GM18508 (cell line): ENCODE data around the gene NAXE.
"Not testable (repeated sequence)": the region's sequence is repeated elsewhere in the genome, so short reads cannot be mapped to it uniquely, and the experiment has no call there.

Experiments used
- ATAC-seq: cut with Tn5 transposase; IDR thresholded peaks from one replicate; pipeline ENCODE4 v1.9.1; 2021; ENCODE audit warnings: moderate number of reproducible peaks; ENCODE audit not compliant: insufficient read depth, unreplicated experiment

Gene NAXE

GRCh38 chr1:156592158-156592909 is 758 bp downstream of the NAXE start:
- ATAC-seq, result no peak

GRCh38 chr1:156592910-156593660 is 1.5 kb downstream of the NAXE start:
- no peak for ATAC-seq

- ATAC-seq, result no peak
These were observed 2.0 kb downstream of the NAXE start for GRCh38 chr1:156593661-156593989.

GRCh38 chr1:156594190-156594589 is 2.6 kb downstream of the NAXE start:
- ATAC-seq, result no peak

- ATAC-seq, result no peak
These were observed 3.4 kb downstream of the NAXE start for GRCh38 chr1:156595016-156595415.

GRCh38 chr1:156596426-156596825 is 4.8 kb downstream of the NAXE start:
- no peak for ATAC-seq

- ATAC-seq, result no peak
These were observed 6.5 kb downstream of the NAXE start for GRCh38 chr1:156598125-156598524.

- ATAC-seq, result no peak
These were observed 7.3 kb downstream of the NAXE start for GRCh38 chr1:156598731-156599432.

- no peak for ATAC-seq
These were observed 8.2 kb downstream of the NAXE start for GRCh38 chr1:156599811-156600210.

- no peak for ATAC-seq
These were observed 9.2 kb downstream of the NAXE start for GRCh38 chr1:156600733-156601121.

- ATAC-seq, result no peak
These were observed 9.7 kb downstream of the NAXE start, which contains the start of gene GPATCH4 for GRCh38 chr1:156601122-156601830. GPATCH4 (minus strand) TSS chr1:156601479.

- no peak for ATAC-seq
These were observed 10.3 kb downstream of the NAXE start for GRCh38 chr1:156601892-156602291.

GRCh38 chr1:156602557-156602993 is 11.0 kb downstream of the NAXE start:
- ATAC-seq, result no peak

- ATAC-seq, result not testable (repeated sequence)
These were observed 15.8 kb downstream of the NAXE start for GRCh38 chr1:156607344-156607743.

- no peak for ATAC-seq
These were observed 16.6 kb downstream of the NAXE start for GRCh38 chr1:156608036-156608674.

GRCh38 chr1:156608981-156609380 is 17.4 kb downstream of the NAXE start:
- ATAC-seq, result no peak

GRCh38 chr1:156610072-156610471 is 18.5 kb downstream of the NAXE start:
- not testable (repeated sequence) for ATAC-seq

GRCh38 chr1:156612666-156613065 is 21.1 kb downstream of the NAXE start:
- ATAC-seq, result no peak

GRCh38 chr1:156615946-156616345 is 24.4 kb downstream of the NAXE start:
- ATAC-seq, result no peak

- no peak for ATAC-seq
These were observed 24.9 kb downstream of the NAXE start for GRCh38 chr1:156616463-156616862.
